GM18868 (cell line): ENCODE data around the gene SRD5A3.
"Not testable (repeated sequence)": the region's sequence is repeated elsewhere in the genome, so short reads cannot be mapped to it uniquely, and the experiment has no call there.

ENCODE experiments used
- ATAC-seq: cut with Tn5 transposase; IDR thresholded peaks from one replicate; pipeline ENCODE4 v1.9.1; 2021; ENCODE audit warnings: mild to moderate bottlenecking, moderate library complexity; ENCODE audit not compliant: unreplicated experiment

Gene SRD5A3

DNA sequence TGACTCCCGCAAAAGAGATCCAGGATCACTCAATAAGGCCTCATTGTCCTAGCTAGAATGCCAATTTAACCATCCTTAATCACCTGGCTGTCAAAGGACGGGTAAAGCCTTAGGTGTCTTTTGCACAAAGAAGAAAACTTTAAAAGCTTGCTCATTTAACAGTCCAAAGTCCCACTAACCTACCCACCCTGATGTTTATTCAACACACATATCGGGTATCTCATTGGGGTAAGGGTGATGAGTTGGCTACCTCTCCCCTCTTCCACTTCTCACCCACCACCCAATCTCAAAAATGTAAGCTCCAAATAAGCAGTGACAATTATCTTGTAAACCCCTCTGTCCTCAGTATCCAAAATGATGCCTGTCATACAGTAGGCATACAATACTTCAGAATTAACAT is 988 bp upstream of the SRD5A3 start:
- no peak for ATAC-seq

DNA sequence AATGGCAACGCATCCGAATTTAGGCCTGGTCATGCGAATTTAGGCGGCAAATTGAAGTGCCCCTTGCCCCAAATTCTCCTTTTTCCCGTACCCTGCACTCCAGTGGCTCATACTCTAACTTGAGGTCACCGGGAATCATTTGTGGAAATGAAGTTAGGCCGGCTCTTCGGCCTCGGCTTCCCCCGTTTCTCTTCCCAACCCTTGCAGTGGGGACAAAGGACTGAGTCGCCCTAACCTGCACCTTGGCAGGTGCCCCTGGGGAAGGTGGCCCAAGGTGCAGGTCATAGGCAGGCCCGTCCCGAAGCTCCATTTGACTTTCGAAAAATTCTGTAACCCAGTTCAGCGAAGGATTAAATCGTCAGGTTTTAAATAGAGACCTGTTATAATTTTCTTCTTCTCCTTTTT is 811 bp downstream of the SRD5A3 start:
- peak; percentile 1 for ATAC-seq

DNA sequence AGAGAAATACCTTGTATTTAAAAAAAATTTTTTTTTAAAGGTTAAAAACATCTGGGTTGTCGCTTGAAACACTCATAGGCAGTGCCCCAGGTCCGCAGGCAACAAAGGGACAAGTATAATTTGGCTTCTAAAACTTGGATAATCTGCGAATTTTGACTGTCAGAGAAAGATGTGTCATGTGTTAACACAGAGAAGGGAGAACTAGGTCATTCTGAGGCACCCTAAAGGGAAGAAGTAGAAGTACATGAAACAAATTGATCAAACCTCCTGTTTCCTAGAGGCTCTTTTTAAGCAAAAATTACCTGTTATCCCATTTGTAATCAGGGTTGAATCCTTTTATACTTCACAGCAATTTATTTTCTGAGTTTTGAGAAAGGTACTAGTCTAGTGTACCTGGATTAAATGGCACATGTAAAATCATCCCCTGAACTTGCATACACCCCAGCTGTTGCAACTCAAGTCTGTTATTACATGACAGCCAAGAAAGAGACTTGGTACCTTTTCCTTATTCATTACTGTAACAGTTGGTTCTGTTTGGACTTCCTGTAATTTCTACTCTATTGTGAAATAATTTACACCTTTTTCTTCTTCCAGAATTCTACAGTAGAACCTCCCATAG is 1.7 kb downstream of the SRD5A3 start:
- ATAC-seq = peak; percentile 14

DNA sequence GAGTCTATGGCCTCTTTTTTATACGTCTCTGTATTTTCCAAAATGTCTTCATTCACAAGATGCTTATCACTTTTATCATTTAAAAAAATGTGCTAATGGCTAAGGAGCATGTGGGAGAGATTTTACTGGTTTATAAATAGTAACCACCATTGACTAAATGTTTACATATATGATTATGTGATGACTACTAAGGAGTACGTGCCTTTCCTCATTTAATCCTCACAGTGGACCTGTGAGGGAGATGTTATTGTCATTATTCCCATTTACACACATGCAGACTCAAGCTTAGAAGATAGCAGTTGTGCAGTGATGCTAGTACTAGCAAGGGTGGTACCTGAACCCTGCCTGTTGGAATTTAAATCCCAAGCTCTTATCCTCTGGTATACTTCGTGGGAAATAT is 2.4 kb downstream of the SRD5A3 start:
- ATAC-seq = no peak

DNA sequence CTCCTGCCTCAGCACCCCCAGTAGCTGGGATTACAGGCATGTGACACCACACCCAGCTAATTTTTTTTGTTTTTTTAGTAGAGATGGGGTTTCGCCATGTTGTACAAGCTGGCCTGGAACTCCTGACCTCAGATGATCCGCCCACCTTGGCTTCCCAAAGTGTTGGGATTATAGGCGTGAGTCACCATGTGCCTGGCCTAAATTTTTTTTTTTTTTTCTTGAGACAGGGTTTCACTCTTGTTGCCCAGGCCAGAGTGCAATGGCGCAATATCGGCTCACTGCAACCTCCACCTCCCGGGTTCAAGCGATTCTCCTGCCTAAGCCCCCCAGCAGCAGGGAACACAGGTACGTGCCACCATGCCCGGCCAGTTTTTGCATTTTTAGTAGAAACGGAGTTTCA is 4.8 kb downstream of the SRD5A3 start:
- ATAC-seq = not testable (repeated sequence)

GRCh38 chr4:55351824-55352223 is 5.8 kb downstream of the SRD5A3 start:
- ATAC-seq = no peak

DNA sequence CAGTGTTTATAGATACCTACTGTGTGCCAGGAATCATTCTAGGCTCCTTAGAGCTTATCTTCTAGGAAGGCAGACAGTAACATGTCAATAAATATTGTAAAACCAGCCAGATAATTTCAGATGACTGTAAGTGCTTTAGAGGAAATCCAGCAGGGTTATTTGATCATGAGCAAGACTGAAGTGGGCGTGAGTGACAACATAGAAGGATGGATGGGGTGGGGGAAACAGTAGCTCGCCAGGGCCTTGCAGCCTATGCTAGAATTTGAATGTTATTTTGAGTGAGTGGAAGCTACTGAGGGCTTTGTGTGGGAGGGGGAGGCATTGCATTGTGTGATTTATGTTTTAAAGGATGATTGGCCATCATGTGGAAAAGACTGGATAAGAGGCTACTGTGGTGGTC is 6.7 kb downstream of the SRD5A3 start:
- ATAC-seq = no peak

- not testable (repeated sequence) for ATAC-seq
Observed at GRCh38 chr4:55353228-55353747, 7.2 kb downstream of the SRD5A3 start.

- no peak for ATAC-seq
Observed at GRCh38 chr4:55354648-55355047, 8.6 kb downstream of the SRD5A3 start.

DNA sequence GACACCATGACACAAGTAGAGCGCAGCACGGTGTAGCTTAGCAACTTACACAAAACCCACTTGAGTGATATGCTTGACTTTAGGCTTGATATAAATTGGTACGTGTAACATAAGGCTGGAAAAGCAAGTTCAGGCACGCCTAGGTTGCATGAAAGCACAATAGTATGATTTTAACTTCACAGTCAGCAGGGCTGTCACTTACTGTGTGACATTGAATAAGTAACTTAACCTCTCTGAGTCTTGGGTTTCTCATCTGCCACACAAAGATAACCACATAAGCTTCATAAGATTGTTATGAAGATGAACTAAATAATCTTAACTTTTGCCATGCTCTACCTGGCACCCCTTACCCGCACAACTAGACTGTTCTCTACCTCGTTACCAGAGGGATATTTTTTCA is 9.5 kb downstream of the SRD5A3 start:
- no peak for ATAC-seq

DNA sequence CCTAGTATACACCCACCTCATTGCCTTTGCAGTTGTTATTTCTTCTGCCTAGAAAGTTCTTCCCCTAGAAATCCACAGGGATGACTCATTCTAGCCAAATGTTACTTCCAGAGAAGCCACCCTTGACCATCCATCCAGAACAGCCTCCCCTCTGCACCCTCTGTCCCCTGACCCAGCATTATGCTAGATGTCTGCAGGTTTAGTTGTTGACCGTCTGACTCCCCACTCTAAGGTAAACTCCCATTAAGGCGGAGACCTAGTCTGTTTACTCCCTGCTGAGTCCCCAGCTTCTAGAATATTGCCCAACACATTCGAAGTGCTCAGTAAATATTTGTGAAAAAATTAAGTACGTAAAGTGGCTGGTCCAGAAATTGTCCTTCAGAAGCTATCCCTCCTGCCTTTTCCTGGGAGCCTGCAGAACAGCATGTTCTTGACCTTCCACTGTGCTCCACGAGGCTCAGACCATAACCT is 11.0 kb downstream of the SRD5A3 start:
- no peak for ATAC-seq

- ATAC-seq = no peak
Observed at GRCh38 chr4:55358246-55358645, 12.2 kb downstream of the SRD5A3 start.

DNA sequence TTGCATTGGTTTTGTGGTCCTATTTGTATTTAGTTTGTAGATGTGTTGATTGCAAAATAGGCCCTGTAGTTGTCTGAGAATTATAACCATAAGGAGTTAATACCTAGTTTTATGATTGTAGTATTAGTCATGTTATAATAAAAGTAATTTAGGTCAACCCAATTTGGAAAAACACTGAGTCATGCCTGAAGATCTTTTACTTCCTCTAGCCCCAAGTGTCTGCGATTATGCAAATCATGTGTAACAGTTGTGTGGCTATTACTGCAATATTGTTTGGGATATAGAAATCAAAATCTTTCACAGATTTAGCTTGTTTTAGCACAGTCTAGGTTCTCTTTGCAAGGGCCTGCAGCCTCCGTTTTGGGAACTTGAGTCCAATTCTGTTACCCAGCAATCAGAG is 12.6 kb downstream of the SRD5A3 start:
- ATAC-seq = peak; percentile 87

DNA sequence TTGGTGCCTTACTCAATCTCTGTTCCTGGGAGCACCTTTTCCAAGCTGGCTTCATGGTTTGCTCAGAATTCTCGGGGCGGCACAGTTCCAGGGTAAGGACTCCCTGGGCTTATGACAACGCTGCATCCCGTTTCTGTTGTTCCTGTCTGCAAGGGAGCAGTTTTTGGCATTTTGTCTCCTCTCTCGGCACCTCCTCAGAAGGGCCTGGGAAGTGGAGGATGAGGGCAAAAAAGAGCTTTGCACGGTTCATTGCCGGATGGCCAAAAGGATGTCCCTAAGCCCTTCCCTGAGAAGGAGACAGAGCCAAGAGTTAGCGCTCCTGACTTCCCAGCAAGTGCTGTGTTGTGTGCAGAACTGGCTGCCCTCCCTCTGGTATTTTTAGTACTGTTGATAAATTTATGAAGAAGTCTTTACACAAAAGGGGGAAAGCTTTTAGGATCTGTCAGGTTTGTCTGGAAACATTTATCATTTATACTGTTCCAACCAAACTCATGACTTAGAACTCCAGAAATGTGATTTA is 13.4 kb downstream of the SRD5A3 start:
- no peak for ATAC-seq

GRCh38 chr4:55362938-55363337 is 16.9 kb downstream of the SRD5A3 start:
- not testable (repeated sequence) for ATAC-seq

- ATAC-seq = no peak
Observed at GRCh38 chr4:55363691-55364351, 17.8 kb downstream of the SRD5A3 start.

DNA sequence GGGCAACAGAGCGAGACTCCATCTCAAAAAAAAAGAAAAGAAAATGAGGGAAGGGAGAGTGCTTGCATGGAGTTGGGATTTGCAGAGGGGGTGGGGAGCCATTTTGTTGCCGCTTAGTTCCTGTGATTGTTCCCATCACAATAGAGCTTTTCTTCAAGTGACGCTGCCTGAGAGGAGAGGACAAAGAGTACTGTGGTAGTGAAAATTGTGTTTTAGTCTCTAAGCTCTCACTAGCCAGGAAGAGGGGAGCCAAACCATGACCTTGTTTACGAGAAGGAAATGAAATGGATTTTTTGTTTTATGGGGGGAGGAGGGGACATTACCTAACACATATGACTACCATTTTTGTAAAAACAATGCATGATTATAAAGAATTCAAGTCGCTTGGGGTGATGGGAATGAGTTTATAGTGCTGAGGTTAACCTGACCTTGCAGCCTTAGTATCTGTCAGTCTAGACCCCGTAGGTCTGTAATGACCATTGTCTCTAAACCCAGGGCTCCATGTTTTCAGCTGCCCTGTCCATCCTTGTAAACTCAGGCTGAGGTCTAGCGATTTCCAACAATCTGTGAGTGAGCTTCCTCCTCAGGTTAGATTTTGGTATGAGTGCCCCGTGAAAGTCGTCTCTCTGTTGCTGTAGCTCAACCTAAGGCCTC is 18.8 kb downstream of the SRD5A3 start:
- no peak for ATAC-seq

DNA sequence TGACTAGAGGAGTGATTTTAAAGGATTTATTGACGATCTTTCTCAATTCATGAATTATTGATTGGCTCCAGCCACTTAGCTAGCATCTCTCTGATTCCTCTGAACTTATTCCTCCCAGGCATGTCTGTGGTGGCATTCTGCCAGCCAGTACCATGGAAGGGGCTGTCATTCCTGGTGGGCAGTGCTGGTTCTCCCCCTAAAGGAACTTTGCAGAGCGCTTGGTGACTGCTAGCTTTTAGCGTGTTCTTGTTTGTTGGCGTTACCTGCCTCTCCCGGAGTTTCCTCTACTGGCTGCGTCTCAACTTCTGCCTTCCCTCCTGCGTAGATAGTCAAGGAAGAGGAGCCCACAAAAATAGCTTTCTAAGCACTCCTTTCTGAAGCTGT is 19.3 kb downstream of the SRD5A3 start:
- ATAC-seq = no peak

DNA sequence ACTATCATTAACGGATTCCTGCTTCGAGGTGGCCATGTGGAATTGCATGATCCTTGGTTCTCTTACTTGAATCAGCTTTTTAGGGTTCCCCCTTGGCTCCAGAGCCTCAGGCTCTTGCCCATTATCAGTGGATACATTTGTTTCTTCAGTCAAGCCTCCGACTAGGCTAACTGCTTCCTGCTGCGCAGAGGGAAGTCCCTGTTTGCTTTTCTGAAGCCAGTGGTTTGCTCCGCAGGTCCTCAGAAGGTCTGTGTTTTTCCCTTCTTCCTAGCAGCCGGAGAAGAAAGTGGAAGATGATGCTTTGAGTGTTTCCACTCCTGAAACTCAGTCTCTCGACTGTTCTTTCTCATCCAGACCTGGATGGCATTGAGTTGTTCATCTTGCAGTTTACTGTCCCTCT is 20.6 kb downstream of the SRD5A3 start:
- no peak for ATAC-seq

DNA sequence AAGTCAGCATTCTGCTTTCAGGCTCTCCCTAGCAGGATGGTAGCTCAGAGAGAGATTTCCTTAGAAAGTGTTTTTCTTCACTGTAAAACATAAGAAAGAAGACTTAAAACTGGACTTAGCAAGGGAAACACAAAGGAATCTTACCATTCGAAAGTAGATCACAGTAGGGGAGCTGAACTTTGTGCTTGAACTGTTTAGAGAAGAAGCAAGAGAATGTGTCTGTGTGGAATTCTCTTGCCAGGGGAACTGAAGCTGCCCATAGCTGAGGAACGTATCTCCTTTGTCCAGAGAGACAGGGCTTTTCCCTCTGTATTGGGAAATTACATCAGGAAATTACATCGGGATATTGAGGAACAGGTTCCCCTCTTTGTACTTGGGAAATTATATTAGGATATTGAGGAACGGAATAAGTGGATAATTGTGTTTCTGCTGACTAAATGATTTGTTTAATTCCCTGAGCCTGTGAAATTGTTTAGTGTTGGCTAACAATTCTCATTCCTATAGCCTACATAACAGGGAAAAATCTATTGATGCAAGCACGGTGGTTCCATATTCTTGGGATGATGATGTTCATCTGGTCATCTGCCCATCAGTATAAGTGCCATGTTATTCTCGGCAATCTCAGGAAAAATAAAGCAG is 21.2 kb downstream of the SRD5A3 start:
- ATAC-seq = no peak

- no peak for ATAC-seq
Observed at GRCh38 chr4:55369968-55370367, 23.9 kb downstream of the SRD5A3 start.
